Measurements from ENCODE around the gene CLDN10. TPM values are rescaled to one million over a fixed set of nuclear protein-coding genes. Genes with fewer than 3 reads are reported as not detected.

Gene CLDN10
- total RNA-seq, 1 donor from 2014 or later: 3.0 TPM

DNA sequence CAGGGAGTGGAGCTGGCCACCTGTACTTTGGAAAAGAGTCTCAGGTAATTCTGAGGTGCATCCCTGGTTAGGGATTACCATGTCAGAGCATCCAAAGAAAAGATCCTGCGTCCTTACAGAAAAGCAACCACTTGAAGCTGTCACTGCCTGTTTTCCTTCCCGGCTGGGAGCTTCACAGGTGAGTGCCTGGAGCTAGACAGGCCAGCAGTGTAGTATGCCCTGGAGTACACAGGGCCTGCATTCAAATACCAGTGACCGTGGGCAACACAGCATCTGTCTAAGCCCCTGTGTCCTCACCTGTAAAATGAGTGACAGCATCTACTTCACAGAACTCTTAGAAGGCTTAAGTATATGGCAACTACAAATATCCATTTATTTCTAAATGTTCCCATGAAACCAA lies 63.0 kb downstream of the CLDN10 start:
- no peak for DNase-seq (ENCODE audit: low spot score, unreplicated experiment)
- Mint-ChIP-seq H3K4me3 (ENCODE audit: low read depth) (no peak overlapping the region), H3K27me3 (no peaks in the 10 kb centered on the region), H3K27ac (no peak overlapping the region), H3K4me1 (ENCODE audit: low read depth) (peaks cover 14% of the 10 kb centered on the region), H3K9me3 (ENCODE audit: low read depth) (no peaks in the 10 kb centered on the region), H3K36me3 (ENCODE audit: insufficient read depth) (peaks cover 23% of the 10 kb centered on the region)
- TF ChIP-seq, protein P1, sequence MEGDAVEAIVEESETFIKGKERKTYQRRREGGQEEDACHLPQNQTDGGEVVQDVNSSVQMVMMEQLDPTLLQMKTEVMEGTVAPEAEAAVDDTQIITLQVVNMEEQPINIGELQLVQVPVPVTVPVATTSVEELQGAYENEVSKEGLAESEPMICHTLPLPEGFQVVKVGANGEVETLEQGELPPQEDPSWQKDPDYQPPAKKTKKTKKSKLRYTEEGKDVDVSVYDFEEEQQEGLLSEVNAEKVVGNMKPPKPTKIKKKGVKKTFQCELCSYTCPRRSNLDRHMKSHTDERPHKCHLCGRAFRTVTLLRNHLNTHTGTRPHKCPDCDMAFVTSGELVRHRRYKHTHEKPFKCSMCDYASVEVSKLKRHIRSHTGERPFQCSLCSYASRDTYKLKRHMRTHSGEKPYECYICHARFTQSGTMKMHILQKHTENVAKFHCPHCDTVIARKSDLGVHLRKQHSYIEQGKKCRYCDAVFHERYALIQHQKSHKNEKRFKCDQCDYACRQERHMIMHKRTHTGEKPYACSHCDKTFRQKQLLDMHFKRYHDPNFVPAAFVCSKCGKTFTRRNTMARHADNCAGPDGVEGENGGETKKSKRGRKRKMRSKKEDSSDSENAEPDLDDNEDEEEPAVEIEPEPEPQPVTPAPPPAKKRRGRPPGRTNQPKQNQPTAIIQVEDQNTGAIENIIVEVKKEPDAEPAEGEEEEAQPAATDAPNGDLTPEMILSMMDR (IDR thresholded peaks at IDR 0.05; ENCODE audit: unreplicated experiment): no peak

DNA sequence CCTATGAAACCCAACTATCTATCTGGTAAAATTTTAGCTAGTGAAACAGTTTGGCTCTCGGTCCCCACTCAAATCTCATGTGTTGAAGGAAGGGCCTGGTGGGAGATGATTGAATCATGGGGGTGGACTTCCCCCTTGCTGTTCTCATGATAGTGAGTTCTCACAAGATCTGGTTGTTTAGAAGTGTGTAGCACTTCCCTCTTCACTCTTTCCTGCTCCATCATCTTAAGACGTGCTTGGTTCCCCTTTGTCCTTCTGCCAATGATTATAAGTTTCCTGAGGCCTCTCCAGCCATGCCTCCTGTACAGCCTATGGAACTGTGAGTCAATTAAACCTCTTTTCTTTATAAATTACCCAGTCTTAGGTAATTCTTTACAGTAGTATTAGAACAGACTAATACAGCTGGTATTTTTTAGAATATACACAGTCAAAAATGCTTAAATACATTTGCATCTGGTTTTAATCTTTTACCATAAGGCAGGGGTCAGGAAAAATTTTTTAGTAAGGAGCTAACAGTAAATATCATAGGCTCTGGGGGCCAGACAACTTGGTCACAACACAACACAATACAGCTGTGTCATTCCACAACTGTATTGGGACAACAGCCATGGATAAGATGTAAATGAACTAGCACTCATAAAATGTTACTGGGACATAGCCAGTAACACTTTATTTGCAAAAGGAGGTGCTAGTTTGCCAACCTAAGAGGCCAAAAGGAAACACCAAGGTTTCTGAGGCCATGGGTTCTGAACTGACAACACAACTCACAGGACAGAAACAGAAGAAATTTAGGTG lies 67.7 kb downstream of the CLDN10 start:
- peaks cover 6% of the 10 kb centered on the region for H3K4me1 Mint-ChIP-seq (ENCODE audit: low read depth)
- H3K4me3 Mint-ChIP-seq (ENCODE audit: low read depth): no peak overlapping the region
- H3K27ac Mint-ChIP-seq: no peak overlapping the region
- H3K27me3 Mint-ChIP-seq: no peaks in the 10 kb centered on the region
- H3K36me3 Mint-ChIP-seq (ENCODE audit: insufficient read depth): peaks cover 21% of the 10 kb centered on the region
- no peak for DNase-seq (ENCODE audit: low spot score, unreplicated experiment)
- no peaks in the 10 kb centered on the region for H3K9me3 Mint-ChIP-seq (ENCODE audit: low read depth)
- TF ChIP-seq, protein P1 (IDR thresholded peaks at IDR 0.05; ENCODE audit: unreplicated experiment): no peak

DNA sequence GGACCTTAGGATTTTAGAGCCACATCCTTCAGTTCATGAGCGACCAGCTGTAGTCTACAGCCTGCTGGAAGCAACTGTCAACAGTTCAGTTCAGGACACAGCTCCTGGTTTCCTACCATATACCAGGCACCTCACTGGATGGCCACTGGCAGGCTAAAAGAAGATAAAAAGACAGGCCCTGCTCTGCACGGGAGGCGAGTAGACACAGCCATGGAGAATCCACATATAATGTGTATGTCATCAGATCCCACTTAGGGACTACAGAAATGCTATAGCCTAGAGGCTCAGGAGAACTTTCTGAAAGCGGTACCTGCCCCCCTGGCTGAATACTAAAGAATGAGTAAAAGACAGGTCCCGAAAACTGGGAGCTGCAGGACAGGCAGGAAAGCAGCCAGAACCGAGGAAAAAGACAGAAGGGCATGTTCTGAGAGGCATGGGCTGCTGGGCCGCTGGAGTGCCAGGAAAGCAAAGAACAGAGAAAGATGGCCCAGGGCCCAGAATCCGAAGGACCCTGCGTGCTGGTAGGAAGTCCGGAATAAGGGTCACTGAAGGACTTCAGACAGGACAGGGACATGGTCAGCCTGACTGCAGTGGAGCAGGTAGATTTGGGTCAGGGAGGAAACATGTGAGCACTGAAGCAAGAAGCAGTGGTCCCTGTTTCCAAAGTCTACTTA lies 68.4 kb downstream of the CLDN10 start:
- no peaks in the 10 kb centered on the region for H3K27me3 Mint-ChIP-seq
- DNase-seq (ENCODE audit: low spot score, unreplicated experiment): no peak
- no peak overlapping the region for H3K27ac Mint-ChIP-seq
- no peaks in the 10 kb centered on the region for H3K9me3 Mint-ChIP-seq (ENCODE audit: low read depth)
- peaks cover 25% of the 10 kb centered on the region for H3K36me3 Mint-ChIP-seq (ENCODE audit: insufficient read depth)
- TF ChIP-seq, protein P1 (IDR thresholded peaks at IDR 0.05; ENCODE audit: unreplicated experiment): no peak
- no peaks in the 10 kb centered on the region for H3K4me1 Mint-ChIP-seq (ENCODE audit: low read depth)
- no peak overlapping the region for H3K4me3 Mint-ChIP-seq (ENCODE audit: low read depth)

DNA sequence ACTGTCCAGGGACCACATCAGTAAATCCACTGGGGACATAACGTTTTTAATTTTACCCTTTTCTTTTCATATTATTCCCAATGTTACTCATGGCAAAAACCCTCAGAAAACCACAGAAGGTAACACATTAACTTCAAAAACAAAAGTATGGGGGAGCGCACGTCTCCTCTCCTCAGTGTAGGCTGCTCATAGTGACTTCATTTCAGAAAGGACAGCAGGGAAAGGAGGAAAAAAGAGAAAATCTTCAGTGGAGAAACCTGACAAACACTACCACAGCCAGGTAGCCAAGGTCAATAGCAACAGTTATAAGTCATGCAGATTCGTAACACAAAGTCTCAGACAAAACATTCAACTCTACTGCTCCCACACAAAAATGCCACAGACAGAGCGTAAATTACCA lies 70.6 kb downstream of the CLDN10 start:
- no peak overlapping the region for H3K4me3 Mint-ChIP-seq (ENCODE audit: low read depth)
- no peaks in the 10 kb centered on the region for H3K27me3 Mint-ChIP-seq
- H3K4me1 Mint-ChIP-seq (ENCODE audit: low read depth): no peaks in the 10 kb centered on the region
- H3K9me3 Mint-ChIP-seq (ENCODE audit: low read depth): no peaks in the 10 kb centered on the region
- DNase-seq (ENCODE audit: low spot score, unreplicated experiment): no peak
- peaks cover 42% of the 10 kb centered on the region for H3K36me3 Mint-ChIP-seq (ENCODE audit: insufficient read depth)
- TF ChIP-seq, protein P1 (IDR thresholded peaks at IDR 0.05; ENCODE audit: unreplicated experiment): no peak
- H3K27ac Mint-ChIP-seq: no peak overlapping the region

DNA sequence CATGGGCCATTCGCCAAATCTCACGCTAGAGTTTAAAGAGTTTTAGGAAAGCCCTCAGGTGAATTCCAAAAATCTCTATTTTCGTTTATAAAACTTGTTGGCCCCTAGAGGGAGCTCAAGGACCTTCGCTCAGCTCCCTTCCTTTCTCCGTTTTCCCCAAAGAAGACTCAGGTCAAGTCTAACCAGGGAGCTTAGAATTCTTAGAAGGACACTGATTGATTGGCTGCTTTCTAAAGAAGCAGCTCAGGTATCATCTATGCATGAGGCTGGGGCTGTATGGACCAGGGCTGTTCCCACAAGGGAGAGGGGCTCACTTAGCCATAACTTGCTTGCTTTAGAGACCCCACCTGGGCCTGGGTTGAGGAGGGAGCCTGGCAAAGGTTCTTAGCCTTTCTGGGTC lies 71.5 kb downstream of the CLDN10 start:
- H3K36me3 Mint-ChIP-seq (ENCODE audit: insufficient read depth): peaks cover 45% of the 10 kb centered on the region
- no peaks in the 10 kb centered on the region for H3K9me3 Mint-ChIP-seq (ENCODE audit: low read depth)
- H3K27me3 Mint-ChIP-seq: no peaks in the 10 kb centered on the region
- no peak for DNase-seq (ENCODE audit: low spot score, unreplicated experiment)
- no peak overlapping the region for H3K4me3 Mint-ChIP-seq (ENCODE audit: low read depth)
- no peaks in the 10 kb centered on the region for H3K4me1 Mint-ChIP-seq (ENCODE audit: low read depth)
- peak overlapping the region; percentile 49 for H3K27ac Mint-ChIP-seq
- TF ChIP-seq, protein P1 (IDR thresholded peaks at IDR 0.05; ENCODE audit: unreplicated experiment): peak; percentile 75

Data from progenitor cell of endocrine pancreas (in vitro differentiated cells).